HEK293 (cell line): Measurements from ENCODE around the gene XKR7.
A peak's percentile ranks its signal among the peaks of the same experiment; 100 is the strongest.

ENCODE experiments used
- CTCF ChIP-seq: fragments of 450-650 bp; formaldehyde crosslinking; IDR thresholded peaks from 2 replicates; pipeline ENCODE4 v1.5.1; 2016; ENCODE audit warnings: missing biosample characterization, missing genetic modification characterization
- FEZF1 ChIP-seq: fragments of 450-650 bp; formaldehyde crosslinking; IDR thresholded peaks from 2 replicates; pipeline ENCODE4 v1.5.1; 2016; ENCODE audit warnings: missing biosample characterization, missing genetic modification characterization
- GLIS2 ChIP-seq: fragments of 450-650 bp; formaldehyde crosslinking; IDR thresholded peaks from 2 replicates; pipeline ENCODE4 v1.5.1; 2016; ENCODE audit warnings: missing biosample characterization, missing genetic modification characterization
- KLF10 ChIP-seq: fragments of 450-650 bp; IDR thresholded peaks from 2 replicates; pipeline ENCODE4 v1.5.1; 2018; ENCODE audit warnings: missing biosample characterization, mild to moderate bottlenecking, missing genetic modification characterization
- KLF8 ChIP-seq: fragments of 450-650 bp; formaldehyde crosslinking; IDR thresholded peaks from 2 replicates; pipeline ENCODE4 v1.5.1; 2016; ENCODE audit warnings: missing biosample characterization, missing genetic modification characterization
- KLF9 ChIP-seq: fragments of 450-650 bp; formaldehyde crosslinking; IDR thresholded peaks from 2 replicates; pipeline ENCODE4 v1.5.1; 2016; ENCODE audit warnings: missing biosample characterization, missing genetic modification characterization, low read depth
- PATZ1 ChIP-seq: fragments of 450-650 bp; formaldehyde crosslinking; IDR thresholded peaks from 2 replicates; pipeline ENCODE4 v1.5.1; 2016; ENCODE audit warnings: missing biosample characterization, missing genetic modification characterization
- SCRT2 ChIP-seq: fragments of 450-650 bp; formaldehyde crosslinking; IDR thresholded peaks from 2 replicates; pipeline ENCODE4 v1.5.1; 2016; ENCODE audit warnings: missing biosample characterization, missing genetic modification characterization
- SP7 ChIP-seq: fragments of 450-650 bp; formaldehyde crosslinking; IDR thresholded peaks from 2 replicates; pipeline ENCODE4 v1.5.1; 2016; ENCODE audit warnings: missing biosample characterization, missing genetic modification characterization
- ZBTB17 ChIP-seq: fragments of 450-650 bp; formaldehyde crosslinking; IDR thresholded peaks from 2 replicates; pipeline ENCODE4 v1.5.1; 2016; ENCODE audit warnings: missing biosample characterization, missing genetic modification characterization
- ZBTB20 ChIP-seq: fragments of 450-650 bp; formaldehyde crosslinking; IDR thresholded peaks from 2 replicates; pipeline ENCODE4 v1.5.1; 2016; ENCODE audit warnings: missing biosample characterization, missing genetic modification characterization
- ZBTB48 ChIP-seq: fragments of 450-650 bp; formaldehyde crosslinking; IDR thresholded peaks from 2 replicates; pipeline ENCODE4 v1.5.1; 2016; ENCODE audit warnings: missing biosample characterization, missing genetic modification characterization
- ZBTB8A ChIP-seq: fragments of 450-650 bp; formaldehyde crosslinking; IDR thresholded peaks from 2 replicates; pipeline ENCODE4 v1.5.1; 2016; ENCODE audit warnings: missing biosample characterization, missing genetic modification characterization
- ZFP69B ChIP-seq: fragments of 450-650 bp; formaldehyde crosslinking; IDR thresholded peaks from 2 replicates; pipeline ENCODE4 v1.5.1; 2016; ENCODE audit warnings: missing biosample characterization, missing genetic modification characterization
- ZNF202 ChIP-seq: fragments of 450-650 bp; formaldehyde crosslinking; IDR thresholded peaks from 2 replicates; pipeline ENCODE4 v1.5.1; 2016; ENCODE audit warnings: missing biosample characterization, missing genetic modification characterization, borderline replicate concordance
- ZNF280C ChIP-seq: fragments of 450-650 bp; formaldehyde crosslinking; IDR thresholded peaks from 2 replicates; pipeline ENCODE4 v1.5.1; 2016; ENCODE audit warnings: missing biosample characterization, missing genetic modification characterization
- ZNF292 ChIP-seq: fragments of 450-650 bp; formaldehyde crosslinking; IDR thresholded peaks from 2 replicates; pipeline ENCODE4 v1.5.1; 2016; ENCODE audit warnings: low read depth, missing biosample characterization, missing genetic modification characterization, borderline replicate concordance
- ZNF341 ChIP-seq: fragments of 450-650 bp; formaldehyde crosslinking; IDR thresholded peaks from 2 replicates; pipeline ENCODE4; 2016; ENCODE audit warnings: low read depth, missing biosample characterization, missing genetic modification characterization
- ZNF350 ChIP-seq: fragments of 450-650 bp; formaldehyde crosslinking; IDR thresholded peaks from 2 replicates; pipeline ENCODE4 v1.5.0; 2017; ENCODE audit warnings: missing biosample characterization, mild to moderate bottlenecking, missing genetic modification characterization
- ZNF513 ChIP-seq: fragments of 450-650 bp; IDR thresholded peaks from 2 replicates; pipeline ENCODE4 v1.5.1; 2018; ENCODE audit warnings: missing biosample characterization, missing genetic modification characterization
- ZNF518A ChIP-seq: fragments of 450-650 bp; formaldehyde crosslinking; conservative IDR thresholded peaks from 2 replicates; pipeline ENCODE4 v1.5.1; 2016; ENCODE audit warnings: low read depth, missing biosample characterization, missing genetic modification characterization
- ZNF600 ChIP-seq: fragments of 450-650 bp; formaldehyde crosslinking; IDR thresholded peaks from 2 replicates; pipeline ENCODE4 v1.5.1; 2016; ENCODE audit warnings: missing biosample characterization, missing genetic modification characterization
- ZNF629 ChIP-seq: fragments of 450-650 bp; formaldehyde crosslinking; IDR thresholded peaks from 2 replicates; pipeline ENCODE4 v1.5.1; 2017; ENCODE audit warnings: missing biosample characterization, missing genetic modification characterization
- ZNF692 ChIP-seq: fragments of 450-650 bp; formaldehyde crosslinking; IDR thresholded peaks from 2 replicates; pipeline ENCODE4 v1.5.1; 2016; ENCODE audit warnings: missing biosample characterization, missing genetic modification characterization

Gene XKR7

GRCh38 chr20:32031007-32031958 lies 63.3 kb downstream of the XKR7 start (continued):
- TF ChIP-seq PATZ1 (tag by site-specific recombination) (peak; percentile 67), ZNF513 (tag by site-specific recombination) (no peak), ZNF350 (no peak), ZNF518A (tag by site-specific recombination) (no peak), ZBTB48 (tag by site-specific recombination) (peak; percentile 48; the same call in 1 of the 2 replicates), KLF10 (peak; percentile 68), KLF8 (tag by site-specific recombination) (0 out of 2 replicates have a peak, but pooled peaks have one; percentile 39), CTCF (peak; percentile 88; the same call in 1 of the 2 replicates), ZNF600 (tag by site-specific recombination) (peak; percentile 88), KLF9 (tag by site-specific recombination) (peak; percentile 41; the same call in 1 of the 2 replicates), ZBTB8A (peak; percentile 52), ZNF629 (tag by site-specific recombination) (0 out of 2 replicates have a peak, but pooled peaks have one; percentile 18), GLIS2 (tag by site-specific recombination) (peak; percentile 53), ZBTB20 (tag by site-specific recombination) (peak; percentile 80), ZNF292 (tag by site-specific recombination) (no peak), ZNF692 (tag by site-specific recombination) (0 out of 2 replicates have a peak, but pooled peaks have one; percentile 59), SCRT2 (tag by site-specific recombination) (peak; percentile 76), ZNF341 (0 out of 2 replicates have a peak, but pooled peaks have one; percentile 34), ZBTB17 (peak; percentile 72), SP7 (tag by site-specific recombination) (peak; percentile 38; the same call in 1 of the 2 replicates), ZNF280C (no peak), ZFP69B (0 out of 2 replicates have a peak, but pooled peaks have one; percentile 21), FEZF1 (peak; percentile 66), ZNF202 (tag by site-specific recombination) (no peak)
